GM19328 (cell line): ENCODE results near the gene SHQ1.
"Not testable (repeated sequence)": the region's sequence is repeated elsewhere in the genome, so short reads cannot be mapped to it uniquely, and the experiment has no call there.

ENCODE experiments used
- ATAC-seq: cut with Tn5 transposase; IDR thresholded peaks from one replicate; pipeline ENCODE4 v1.9.1; 2021; ENCODE audit warnings: mild to moderate bottlenecking, moderate library complexity; ENCODE audit not compliant: unreplicated experiment

Gene SHQ1

GRCh38 chr3:72803573-72803972 is 44.7 kb downstream of the SHQ1 start:
- no peak for ATAC-seq

DNA sequence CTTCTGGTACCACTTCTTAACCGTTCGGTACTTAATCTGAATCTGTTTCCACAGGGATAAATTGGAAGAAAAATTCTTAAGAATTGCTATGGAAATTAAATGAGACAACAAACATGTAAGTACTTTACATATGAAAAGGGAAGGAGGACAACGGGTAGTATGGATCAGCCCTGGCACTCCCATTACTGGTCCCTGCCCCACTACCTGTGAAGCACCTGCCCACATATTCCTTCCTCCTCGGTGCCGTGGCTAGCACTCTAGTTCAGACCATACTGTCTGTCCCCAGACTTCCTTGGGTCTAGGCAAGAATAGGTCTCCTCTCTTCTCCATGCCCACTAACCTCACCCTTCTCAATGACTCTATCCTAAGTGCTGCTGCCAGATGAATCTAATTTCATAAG is 46.2 kb downstream of the SHQ1 start:
- ATAC-seq: no peak

GRCh38 chr3:72800869-72801268 is 47.4 kb downstream of the SHQ1 start:
- ATAC-seq: no peak

DNA sequence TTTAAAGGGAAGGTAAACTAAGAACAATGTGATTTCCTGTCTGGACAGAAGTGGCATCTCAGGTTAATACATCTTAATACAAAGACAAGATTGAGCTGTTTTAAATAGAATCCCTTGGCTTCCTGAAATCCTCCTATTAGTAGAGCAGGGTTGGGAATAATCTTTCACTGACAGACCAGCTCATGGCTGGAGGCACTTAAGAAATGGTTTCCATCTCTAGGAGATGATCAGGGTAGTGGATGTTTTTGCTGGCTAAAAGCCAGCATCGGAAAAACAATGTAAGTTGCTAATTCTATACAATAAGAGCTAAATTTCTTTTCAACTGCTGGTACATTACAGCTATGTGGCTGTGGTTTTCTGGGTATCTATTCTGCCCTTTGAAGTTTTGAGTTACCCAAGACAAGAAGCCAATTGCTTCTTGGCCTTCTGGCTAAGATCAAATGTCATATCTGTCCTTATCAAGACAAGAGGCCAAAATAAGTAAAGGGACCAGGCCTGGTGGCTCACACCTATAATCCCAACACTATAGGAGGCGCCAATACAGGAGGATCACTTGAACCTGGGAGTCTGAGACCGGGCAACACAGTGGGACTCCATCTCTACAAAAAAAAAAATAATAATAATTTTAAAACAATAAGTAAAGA is 49.6 kb downstream of the SHQ1 start:
- no peak for ATAC-seq

DNA sequence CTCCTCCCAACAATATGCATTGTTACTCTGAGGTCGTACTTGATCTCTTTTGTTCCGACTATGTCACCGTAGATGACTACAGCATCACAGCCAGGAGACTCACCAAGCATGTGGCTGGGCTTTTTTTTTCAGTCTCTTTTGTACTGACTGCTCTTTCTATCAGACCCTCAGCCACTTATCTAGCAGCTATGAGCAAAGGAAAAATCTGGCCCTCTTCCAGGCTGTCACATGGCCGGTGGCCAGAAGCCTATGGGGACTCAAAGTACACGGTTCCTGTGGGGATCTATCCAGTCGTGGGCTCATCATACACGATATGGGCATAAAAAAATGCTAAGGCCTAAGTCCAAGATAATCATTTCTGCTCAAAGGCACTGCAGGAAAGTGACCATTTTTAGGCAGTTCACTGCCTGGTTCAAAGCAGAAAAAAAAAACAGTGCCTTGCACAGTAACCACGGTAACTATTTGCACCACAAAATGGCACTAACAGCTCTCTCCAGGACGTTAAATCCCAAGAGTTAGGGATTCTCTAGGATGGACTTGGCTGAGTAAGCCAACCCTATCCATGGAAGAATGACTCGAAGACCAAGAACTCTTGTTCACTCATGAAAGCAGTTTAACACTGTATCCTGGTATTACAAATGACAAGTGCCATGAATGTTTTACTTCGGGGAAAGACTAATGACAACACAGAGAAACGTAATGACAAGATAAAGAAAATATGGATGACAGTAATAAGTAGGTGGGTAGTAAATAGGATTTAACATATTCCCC is 50.3 kb downstream of the SHQ1 start:
- ATAC-seq: no peak

DNA sequence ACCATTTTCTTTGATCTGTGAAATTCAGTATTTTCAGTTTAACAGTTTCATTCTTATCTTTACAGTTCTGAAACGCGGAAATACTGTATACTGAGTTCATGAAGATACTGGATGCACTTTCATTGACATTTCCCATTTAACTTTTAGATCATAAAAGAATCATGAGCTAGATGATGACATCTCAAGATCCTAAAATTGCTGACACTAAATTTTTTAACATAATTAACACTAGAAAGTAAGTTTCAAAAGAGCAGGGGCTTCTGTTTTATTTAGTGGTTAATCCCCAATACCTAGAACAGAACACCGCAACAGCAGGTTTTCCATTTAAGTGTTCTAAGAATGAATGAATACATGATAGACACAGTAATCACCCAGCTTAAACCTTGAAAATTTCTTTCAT is 54.2 kb downstream of the SHQ1 start:
- no peak for ATAC-seq

- ATAC-seq: no peak
Observed at GRCh38 chr3:72791161-72791560, 57.1 kb downstream of the SHQ1 start.

- ATAC-seq: no peak
Observed at GRCh38 chr3:72789786-72790185, 58.5 kb downstream of the SHQ1 start.

- not testable (repeated sequence) for ATAC-seq
Observed at GRCh38 chr3:72788232-72788631, 60.0 kb downstream of the SHQ1 start.

GRCh38 chr3:72786668-72787067 is 61.6 kb downstream of the SHQ1 start:
- no peak for ATAC-seq

GRCh38 chr3:72784226-72784625 is 64.0 kb downstream of the SHQ1 start:
- ATAC-seq: no peak

DNA sequence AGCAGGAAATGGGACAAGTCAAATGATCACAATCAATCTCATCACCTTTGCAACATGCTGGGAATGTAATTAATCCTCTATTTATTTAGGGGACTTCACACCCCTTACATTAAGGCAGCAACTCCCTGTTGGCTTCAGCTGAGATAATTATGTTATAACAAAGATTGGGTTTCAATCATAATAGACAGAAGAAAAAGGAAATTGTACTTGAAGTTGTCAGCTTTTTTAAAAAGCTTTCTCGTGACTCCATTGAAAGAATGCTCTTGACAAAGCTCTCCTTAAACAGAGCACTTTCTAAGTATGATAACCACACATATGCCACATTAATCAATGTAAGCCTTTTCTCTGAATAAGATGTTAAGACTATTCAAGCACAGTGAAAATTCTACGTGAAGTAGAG is 65.7 kb downstream of the SHQ1 start:
- no peak for ATAC-seq

- ATAC-seq: no peak
Observed at GRCh38 chr3:72769758-72770540, 78.3 kb downstream of the SHQ1 start.

DNA sequence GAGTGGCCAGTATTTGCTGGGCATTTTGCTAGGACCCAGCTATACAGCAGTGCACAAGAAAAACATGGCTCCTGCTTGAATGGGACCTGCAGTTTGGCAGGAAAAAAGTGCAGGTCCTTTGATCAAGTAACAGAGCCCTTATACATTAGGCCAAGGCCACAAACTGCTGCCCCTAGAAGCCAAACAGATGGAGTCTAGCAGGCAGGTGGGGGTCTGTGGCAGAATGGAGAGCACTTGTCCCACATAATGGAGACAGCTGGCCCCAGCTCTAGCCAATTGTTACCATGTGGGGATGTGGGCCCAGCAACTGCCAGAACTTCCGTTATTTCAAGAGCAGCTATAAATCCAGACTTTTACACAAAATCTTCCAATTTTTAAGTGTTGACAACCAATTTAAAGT is 79.3 kb downstream of the SHQ1 start:
- ATAC-seq: no peak

DNA sequence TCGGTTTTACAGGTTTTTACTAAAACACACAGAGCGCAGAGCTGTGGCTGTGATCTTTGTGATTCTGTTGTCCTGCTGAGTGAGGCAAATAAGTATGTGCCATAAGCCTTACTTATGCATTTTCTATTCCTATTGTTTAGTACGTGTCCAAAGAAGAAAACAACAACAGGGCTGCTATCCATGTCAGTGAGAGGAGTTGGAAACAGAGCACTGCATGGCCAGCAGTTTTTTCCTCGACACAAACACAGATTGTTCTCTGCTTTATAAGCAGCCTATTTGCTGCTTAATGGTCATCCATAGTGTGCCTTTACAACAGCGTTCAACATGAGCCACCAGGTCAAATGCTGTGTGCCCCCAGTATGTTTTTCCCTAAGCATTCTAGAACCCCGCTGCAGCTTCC is 79.8 kb downstream of the SHQ1 start:
- no peak for ATAC-seq

DNA sequence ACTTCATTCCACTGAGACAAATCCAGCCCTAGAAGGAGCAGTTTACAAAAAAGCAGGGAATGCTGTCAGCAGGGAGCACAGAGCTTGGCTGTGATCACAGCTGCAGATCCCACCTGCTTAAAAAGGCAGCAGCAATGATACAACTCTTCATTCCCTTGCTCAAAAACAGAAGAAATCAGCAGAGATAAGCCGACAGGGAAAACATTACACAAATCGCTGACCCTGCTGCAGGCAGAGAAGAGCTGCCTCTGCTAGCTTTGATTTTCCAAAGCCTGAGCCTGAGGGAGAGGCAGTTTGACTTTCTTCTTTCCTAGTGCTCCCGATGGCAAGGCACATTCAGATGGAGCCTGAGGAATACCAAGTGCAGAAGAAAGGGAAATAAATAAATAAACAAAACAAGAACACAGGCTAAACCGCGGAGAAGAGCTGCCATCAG is 80.2 kb downstream of the SHQ1 start:
- no peak for ATAC-seq

DNA sequence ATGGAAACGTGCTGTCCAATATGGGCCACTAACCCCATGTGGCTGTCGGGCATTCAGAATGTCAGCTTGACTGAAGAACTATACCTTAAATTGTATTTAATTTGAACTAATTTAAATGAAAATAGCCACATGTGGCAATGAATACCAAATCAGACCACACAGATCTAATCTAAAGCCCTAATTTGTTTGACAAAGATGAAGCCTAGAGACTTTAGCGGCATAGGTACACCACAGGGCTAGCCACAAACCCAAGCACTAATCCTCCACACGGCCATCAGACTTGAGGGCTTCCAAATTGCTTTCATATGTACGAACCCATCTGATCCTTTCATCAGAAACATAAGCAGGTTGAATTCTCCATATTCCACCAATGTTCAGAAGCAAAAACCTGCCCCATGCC is 81.4 kb downstream of the SHQ1 start:
- no peak for ATAC-seq

DNA sequence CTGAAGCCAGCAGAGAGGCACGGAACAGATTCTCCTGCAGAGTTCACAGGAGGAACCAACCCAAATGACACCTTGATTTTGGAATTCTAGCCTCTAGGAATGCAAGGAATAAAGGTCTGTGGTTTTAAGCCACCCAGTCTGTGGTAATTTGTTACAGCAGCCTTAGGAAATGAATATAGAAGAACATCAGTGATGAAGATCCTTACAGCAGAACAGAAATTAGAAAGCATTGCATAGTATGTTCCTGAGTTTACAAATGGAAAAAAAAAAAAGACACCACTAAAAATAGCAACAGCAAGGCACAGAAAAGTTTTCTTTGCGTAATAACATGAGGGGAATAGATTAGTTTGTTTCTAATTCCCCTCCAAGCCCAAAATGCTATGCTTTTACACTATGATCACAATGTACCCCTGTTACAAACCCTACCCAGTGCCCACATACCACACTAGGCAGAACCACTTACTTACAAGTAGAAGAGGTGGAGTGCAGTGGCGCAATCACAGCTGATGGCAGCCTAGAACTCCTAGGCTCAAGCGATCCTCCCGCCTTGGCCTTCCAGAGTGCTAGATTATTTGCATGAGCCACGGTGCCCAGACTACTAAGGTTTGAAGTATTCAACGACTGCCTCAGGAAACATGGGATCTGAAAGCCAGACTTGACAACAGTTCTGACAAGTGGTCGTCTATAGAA is 84.3 kb downstream of the SHQ1 start:
- no peak for ATAC-seq

- no peak for ATAC-seq
Observed at GRCh38 chr3:72761410-72761809, 86.8 kb downstream of the SHQ1 start.

- ATAC-seq: no peak
Observed at GRCh38 chr3:72760225-72760624, 88.0 kb downstream of the SHQ1 start.

DNA sequence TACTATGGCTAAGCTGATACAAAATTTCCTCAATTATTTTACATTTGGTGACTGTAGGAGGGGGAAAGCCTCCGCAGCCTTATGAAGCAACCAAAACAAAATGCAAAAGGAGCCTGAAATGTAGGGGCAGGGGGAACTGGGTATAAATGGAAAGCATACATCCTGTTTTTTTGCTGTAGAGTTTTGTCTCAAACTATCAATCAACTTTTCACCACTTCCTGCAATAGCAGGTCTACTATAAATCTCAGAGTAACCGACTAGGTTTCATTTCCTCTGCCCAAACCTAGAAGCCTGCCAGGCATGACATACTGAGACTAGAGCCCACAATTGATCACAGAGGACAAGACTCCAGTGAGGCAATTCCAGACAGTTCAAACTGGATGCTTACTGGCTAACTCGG is 91.3 kb downstream of the SHQ1 start:
- peak; percentile 100 for ATAC-seq
